Measurements from ENCODE around the gene HEPACAM.

Gene HEPACAM

DNA sequence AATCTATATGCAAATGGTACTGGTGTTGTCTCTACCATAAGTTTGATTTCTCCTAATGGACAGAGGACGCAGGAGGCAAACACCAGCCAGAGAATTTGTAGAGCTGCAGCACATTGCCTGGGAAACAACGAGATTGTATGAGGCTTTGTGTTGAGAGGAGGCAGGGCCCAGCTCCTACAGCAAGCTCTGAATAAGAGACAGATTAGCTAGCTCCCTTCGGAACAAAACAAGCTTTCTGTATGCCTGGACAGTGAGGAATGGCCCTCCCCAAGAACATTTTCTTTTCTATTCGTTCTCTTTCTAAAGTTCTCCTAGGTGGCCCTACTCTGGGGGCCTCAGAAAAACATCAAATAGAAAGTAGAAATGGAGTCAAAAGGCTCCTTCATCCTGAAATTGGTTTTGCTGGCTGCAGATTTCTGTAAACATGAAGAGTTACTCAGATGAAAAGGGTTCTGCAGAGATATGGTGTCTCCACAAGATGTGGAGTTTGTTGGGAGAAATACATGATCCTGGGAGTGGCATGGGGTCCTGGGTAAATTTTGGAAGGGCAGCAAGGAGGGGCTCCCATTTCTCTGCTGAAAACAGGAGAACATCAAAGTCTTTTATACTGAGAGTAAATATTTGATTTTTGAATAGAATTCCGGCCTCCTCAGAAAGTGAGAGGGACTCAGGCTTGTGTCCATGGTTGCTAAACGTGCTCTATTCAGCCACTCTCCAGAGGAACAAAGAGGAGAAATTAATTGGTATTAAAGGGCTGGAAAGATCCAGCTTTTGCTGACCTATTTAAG is 6.8 kb upstream of the HEPACAM start:
- DNase-seq, result no peak

DNA sequence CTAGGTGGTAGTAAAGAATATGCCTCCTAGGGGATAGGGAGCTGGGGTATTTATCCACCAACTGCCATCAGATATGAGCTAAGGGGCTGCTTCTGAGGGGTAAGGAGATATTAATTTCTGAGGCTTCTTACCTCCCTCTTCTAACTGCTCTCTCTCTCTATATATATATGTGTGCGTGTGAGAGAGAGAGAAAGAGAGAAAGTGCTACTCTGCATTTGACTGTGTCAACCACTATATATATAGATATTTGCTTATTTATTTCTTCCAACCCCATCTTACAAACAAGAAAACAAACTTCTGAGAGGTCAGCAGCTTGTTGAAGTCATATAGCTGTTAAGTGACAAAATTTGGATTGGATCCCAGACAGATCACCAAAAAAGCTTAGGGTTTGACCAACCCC is 5.9 kb upstream of the HEPACAM start:
- no peak for DNase-seq

DNA sequence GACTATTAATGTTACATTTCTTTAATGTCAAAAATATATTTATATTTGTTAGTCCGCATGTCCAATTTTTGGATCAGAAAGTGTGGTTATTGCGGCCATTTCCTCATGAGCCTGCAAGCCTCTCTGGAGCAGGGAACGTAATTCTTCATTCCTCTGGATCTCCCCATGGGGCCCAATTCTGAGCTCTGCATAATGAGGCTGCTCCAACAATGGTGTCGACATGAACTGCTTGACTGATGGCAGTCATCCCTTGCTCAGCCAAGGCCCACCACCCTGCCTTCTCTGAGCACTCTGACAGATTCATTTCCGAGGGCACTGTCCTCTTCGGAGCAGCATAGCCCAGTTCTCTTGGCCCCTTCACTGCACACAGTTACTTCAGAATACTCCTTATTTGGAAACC is 3.1 kb upstream of the HEPACAM start:
- no peak for DNase-seq

DNA sequence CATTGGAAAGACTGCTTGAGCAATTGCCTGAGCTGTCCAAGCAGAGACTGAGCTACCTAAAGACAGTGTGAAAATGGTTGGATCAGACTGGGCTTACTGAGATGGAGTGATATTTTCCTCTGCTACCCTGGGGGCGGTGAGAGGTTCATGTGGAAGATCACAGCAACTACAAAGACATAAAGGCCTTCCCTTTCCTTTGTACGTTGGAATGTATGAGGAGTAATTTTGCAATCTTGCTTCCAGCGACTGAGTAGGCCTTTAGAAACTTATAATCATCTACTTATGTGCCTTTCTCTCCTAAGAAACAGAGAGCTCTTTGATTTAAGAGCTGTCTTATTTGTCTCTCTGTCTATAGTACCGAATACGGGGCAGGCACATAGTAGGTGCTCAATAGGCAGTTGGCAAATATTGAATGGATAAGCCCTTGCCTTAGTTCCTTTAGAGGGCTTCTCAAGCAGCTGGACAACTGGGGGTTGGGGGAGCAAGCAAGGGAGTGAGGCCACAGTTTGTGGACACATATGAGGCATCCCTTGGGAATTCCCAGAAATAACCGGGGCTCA is 2.4 kb upstream of the HEPACAM start:
- DNase-seq, result no peak

DNA sequence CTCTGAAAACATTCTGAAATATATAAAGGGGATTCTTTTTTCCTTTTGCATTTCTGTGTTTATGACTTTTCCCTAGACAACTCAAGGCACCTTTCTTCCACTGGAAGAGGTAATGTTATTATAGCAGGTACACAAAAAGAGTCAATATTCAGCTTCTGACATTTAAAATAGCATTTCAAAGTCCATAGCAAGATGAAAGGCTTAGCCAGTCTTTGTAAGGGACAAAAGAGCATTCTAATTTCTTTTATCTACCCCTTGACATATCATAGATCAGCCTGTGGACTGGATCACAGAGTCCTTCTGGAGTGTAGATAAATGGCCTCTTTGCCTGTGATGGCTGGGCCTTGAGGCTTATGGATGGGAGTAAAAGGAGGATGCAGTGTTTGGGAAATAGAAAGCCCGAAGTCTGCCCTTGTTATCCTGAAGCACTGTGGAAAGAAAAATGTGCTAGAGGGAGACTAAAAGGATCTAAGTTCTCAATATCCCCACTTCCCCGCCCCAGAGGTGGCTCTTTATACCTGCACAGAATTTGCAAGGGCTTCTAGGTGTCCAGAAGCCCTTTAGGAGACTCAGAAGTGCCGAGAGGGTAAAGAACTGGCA is 1.6 kb upstream of the HEPACAM start:
- DNase-seq, result no peak

DNA sequence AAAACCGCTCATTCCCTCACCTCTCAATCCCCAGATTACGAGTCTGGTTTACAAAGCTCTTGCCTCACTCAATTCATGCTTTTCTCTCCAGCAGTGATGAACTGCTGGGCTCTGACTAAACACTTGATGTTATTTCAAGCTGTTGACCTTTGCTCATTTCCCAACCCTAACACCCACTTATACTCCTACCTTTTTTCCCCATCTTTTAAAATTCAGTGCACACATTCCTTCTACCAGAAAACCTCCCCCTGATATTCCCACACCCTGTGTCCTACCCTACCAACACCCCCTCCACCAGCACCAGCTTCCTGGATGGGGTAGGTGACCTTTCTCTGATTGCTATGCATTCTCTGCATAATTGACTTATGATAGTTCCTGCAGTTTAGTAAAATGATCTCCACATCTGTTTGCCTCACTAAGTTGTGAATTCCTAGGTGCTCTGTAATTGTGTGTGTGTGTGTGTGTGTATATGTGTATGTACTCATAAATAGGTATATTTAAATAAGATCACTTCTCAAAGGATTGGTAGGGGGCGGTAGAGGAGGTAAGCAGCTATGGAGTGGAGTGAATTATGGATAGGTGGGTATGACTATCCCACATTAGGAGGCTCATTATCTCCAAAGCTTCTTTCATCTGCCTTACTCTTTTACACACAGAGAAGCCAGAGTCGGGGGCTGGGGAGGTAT is 842 bp downstream of the HEPACAM start:
- no peak for DNase-seq

DNA sequence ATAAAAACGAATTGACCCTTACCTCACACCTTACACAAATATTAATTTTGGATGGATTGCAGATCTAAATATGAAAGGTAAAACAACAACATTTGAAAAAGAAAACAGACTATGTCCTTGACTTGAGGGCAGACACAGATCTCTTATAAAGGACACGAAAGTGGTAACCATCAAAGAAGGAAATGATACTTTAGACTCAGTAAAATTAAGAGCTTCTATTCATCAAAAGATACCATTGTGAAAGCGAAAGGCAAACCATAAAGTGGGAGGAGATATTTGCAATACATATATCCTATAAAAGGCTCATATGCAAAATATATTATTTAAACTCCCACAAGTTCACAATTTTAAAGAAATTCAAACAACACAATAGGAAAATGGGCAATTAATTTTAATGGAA is 5.0 kb downstream of the HEPACAM start:
- no peak for DNase-seq

DNA sequence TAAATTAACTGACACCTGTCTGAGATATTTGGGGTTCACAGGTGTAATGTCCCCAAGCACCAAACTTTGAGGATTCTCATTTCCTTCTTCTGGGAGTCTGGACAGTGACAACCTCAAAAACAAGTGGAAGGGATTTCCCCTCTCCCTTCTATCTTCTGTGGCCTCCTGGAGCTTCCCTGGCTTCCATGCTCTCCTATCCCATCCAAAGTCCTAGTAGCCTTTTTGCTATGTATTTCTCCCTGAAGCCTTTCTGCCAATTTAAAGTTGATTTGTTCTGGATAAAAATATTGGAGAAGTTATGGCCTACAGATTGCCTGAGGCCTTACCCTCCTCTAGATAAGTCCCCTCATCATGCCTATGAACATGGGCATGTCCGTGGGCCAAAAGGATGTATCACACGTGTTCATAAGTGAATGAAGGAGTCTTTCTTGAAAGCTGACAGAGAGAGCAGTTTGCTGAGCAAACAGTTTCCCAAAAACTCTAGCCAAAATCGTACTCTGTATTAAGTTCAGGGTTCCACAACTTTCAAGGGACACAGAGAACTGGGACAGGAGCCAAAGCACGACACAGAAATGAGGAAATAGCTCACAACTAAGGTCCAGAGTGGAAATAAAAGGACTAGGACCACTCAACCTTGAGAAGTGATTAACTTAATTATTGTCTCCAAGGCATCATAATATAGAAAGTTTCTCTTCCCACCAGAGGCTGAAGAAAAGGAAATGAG is 6.7 kb downstream of the HEPACAM start:
- DNase-seq, result no peak

DNA sequence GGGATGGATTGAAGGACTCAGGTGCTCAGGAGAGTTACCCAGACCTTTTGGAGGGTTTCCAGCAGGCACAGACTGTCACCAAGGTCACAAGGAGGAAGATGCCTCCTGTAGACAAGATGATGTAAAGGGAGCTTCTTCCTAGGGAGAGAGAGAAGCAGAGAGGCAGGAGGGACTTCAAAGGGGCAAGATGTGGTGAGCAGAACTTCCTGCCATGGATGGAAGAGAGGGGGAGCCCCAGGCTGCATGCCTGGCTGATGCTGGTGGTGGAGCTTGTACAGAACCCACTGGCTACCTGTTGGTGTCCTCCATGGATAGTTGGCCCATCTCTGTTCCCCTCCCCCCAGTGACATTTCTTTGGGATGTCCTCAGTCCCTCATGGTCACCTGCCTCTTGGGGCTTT is 12.6 kb downstream of the HEPACAM start:
- DNase-seq, result no peak

DNA sequence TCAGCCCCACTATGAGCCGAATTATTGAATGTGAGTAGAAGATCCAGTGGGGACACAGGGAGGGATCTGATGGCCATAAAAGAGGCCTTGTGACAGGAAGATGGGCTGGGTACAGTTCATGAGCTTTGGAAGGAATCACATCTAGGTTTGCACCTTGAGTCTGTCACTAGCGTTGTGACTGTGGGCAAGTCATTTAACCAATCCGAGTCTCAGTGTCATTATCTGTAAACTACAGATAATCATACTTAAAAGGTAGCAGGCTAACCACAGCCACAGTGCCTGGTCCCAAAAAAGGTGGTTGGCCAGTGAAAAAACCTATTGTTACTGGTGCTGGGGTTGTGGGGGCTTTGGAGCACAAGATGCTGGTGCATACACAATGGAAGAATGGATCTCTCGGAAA is 13.0 kb downstream of the HEPACAM start:
- DNase-seq, result no peak

DNA sequence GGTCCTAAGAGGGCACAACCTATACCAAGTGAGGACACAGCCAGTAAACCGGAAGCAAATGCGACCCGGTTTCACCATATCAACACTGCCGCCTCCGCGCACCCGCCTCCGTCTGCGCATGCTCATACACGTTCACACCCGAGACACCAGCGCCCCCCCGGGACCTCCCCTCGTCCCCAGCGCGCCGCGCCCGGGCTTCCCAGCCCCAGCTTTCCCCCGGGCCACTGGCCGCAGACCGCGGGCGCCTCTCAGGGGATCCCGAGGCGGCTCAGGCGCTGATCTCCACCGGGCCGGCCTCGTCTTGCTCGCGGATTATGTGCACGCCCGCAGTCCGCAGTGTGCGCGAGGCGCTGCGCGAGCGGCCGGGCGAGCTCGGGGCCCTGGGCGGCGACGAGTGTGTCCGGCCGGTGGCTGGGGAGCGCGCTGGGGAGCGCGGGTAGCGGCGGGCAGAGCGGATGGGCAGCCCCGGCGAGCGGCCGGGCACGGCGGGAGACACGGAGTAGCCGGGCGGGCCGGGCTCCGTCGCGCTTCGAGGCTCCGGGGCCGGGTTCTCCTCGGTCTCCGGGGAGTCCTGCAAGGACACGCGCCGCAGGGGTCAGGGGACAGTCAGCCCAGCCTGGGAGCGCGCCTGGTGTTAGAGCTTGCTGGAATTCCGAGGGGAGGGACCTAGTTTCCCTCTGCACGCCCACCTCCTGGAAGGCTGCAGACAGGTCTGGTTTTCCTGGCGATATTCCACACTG is 14.8 kb downstream of the HEPACAM start:
- peak; percentile 52 for DNase-seq

DNA sequence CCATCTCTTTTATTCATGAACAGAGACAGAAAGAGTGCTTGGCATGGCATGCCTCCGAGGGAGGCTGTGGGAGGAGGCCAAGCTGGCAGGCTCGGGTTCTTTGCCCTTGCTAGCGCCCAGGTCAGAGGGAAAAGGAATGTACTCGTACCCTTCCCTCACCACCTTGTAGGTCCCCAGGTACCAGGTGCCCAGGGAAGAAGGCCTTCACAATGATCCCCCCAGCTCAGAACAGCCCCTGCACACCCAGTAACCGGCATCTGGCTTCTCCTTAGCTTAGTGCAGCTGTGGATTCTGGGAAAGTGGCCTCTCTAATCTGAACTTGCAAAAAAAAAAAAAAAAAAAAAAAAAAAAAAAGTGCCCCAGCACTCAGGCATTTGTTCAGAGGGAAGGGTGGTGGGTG is 15.5 kb downstream of the HEPACAM start:
- no peak for DNase-seq

DNA sequence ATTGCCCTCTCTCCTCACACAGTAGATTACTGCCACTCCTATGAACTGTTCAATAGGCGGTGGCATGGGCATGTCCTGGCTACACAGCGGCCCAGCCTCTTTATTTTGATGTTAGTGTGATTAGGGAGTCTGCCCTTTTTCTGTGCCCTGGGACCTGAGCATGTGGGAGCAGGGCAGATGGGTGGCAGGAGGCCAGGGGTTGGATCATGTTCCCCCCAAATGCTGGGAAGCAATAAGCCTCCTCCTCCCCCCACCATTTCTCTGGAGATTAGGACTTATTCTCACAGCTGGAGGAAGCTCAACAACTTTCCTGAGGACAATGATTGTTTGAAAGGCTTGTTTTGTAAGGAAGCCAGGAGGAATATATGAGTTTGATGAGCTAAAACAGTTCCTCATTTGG is 15.9 kb downstream of the HEPACAM start:
- no peak for DNase-seq

DNA sequence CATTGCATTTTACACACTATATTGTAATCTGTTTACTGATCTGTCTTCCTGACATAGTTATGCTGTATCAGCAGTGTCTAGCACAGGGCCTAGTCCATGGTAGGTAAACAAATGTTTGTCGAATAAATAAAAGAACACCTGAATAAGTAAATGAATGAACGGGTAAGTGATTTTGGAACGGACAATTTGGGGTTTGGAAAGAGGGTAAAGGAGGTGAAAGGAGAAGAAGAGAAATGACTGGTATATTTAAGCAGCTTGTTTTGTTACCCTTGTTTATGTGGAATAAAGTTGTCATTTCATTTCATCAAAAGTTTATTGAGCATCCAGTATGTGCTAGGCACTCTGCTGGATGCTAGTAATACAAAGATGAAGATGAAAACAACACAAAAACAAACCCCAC is 16.9 kb downstream of the HEPACAM start, which contains the start of gene HEPN1:
HEPN1 (plus strand) TSS at position 301 of the 400 bp plus-strand sequence.
- DNase-seq, result no peak

DNA sequence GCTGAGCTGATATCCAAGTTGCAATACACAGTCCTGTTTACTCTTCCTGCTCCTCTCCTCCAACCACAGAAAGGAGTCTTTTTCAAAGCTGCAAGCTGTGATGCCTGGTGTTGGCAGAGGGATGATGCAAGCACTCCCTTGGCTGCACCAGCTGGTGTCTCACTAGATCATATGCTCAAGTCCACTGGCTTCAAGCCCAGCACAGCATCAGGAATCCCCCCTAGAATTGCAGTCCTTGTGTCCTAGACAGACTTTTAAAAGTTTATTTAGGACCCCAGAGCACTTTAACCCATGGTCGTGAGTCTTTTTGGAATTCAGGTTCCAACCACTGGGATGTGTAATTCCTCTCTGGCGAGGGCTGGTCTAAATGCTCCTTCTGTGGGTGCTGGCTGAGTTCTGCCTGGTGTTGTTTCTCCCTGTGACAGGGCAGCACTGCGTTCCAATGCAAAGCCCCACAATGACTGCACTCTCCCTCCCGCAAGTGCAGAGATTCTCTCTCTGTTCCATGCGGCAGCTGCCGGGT is 18.7 kb downstream of the HEPACAM start:
- DNase-seq, result no peak

DNA sequence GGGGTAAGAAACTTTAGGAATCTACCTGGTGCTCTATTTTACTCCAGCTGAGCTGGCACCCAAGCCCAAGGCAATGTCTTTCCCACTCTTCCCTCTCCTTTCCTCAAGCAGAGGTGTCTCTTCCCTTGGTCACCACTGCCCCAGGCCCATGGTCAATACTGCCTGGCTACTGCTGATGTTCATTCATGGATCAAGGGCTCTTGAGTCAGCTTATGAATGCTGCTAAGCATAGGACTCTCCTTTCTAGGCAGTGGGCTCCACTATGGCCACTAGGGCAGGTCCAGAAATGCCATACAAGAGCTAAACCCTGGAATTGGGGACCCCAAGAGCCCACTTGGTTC is 19.5 kb downstream of the HEPACAM start:
- no peak for DNase-seq

DNA sequence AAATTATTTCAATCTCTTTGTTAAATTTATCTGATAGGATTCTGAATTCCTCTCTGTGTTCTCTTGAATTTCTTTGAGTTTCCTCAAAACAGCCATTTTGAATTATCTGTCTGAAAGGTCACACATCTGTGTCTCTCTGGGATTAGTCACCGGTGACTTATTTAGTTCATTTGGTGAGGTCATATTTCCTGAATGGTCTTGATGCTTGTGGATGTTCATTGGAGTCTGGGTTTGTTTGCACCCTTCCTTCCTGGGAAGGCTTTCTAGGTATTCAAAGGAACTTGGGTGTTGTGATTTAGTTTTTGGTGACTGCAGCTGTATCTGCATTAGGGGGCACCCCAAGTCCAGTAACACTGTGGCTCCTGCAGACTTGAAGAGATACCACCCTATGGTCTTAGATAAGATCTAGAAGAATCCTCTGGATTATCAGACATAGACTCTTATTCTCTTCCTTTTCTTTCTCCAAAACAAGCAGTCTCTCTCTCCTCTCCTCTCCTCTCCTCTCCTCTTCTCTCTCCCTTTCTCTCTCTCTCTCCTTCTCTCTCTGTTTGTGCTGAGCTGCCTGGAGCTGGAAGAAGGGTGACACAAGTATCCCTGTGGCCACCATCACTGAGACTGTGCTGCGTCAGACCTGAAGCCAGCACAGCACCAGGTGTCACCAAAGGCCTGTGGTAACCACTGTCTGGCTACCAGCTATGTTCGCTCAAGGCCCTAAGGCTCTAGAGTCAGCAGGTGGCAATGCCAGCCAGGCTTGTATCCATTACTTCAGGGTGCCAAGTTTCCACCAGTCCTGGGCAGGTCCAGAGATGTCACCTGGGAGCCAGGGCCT is 20.1 kb downstream of the HEPACAM start:
- DNase-seq, result no peak

DNA sequence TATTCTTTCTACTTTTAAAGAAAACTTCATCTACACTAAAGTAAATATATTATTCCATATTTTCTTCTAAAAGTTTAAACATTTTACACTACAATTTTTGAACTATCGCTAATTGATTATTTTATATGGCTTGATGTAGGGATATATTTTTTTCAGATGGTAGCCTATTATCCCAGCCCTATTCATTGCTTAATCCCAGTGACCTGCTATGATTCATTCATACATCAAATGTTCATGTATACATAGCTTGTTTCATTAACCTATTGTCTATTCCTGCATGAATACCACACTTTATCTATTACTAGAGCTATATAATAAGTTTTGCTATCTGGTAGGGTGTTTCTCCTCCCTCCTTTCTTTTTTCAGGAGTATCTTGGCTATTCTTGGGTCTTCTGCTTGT is 33.2 kb downstream of the HEPACAM start:
- no peak for DNase-seq

DNA sequence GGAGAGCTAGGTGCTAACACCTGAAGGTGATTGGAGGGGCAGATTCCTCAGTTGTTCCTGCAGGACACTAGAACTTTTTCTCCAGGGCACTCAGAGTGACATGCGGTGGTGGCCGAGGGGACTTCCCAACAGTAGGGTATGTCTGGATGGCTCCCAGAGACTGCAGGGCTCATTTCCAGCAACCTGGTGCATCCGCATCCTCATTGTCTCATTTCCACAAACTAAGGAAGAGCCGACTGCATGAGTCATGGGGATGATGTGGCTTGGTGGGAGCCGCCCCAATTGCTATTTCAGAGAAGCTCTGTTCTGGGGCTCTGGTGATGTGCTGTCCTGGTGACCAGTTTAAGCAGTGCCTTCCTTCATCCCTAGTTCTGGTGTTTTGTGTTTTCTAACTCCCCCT is 35.4 kb downstream of the HEPACAM start:
- no peak for DNase-seq

DNA sequence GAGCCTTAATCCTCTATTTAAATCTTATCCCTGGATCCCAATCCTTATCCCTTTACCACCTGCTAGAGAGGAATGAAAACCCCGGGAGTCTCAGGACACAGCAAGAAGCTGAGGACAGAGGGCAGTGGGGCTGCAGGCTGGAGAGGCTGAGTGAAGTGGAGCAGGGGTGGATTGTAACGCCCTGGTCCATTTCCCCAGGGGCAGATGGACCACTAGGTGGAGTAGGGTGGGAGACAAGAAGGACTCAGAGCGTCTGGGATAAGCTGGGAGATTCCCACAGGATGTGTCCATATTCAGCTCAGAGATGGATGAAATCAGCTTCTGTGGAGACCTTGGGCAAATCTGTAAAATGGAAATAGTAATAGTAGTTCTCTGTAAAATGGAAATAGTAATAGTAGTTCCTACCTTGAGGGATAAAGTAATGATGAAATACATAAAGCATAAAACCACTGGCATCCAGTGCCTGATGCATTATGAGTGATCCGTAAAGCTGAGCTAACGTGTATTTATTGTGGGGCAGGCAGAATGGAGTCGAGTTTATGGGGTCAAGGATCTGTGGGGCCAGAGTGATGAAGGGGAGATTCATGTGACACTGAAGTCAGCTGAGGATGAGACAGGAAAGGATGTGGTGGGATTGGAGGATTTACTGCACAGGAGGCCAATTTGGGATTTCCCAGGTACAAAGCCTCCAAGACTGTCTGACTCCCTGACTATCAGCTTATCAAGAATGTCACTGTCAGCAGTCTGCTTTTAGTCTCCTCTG is 36.3 kb downstream of the HEPACAM start:
- DNase-seq, result no peak

DNA sequence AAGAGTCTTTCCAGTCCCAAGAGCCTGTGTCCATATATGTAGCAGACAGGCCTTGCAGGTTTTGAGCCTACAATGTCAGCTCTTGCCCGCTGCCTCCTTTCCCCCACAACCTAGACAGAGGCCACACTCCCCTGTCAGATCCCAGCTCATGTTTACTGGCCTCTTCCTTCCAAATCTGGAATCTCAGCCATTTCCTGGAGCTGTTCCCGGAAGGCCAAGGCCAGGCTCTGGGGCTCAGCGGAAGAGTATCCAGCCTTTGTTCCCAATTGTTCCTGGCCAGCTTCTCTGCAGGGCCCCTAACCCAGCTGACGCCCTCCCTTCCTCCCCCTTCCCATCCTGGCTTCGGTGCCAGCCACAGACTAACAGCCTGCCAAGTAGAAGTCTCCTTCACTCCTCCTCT is 37.1 kb downstream of the HEPACAM start:
- DNase-seq, result no peak
